ENCODE data around the gene LSS.

Gene LSS

DNA sequence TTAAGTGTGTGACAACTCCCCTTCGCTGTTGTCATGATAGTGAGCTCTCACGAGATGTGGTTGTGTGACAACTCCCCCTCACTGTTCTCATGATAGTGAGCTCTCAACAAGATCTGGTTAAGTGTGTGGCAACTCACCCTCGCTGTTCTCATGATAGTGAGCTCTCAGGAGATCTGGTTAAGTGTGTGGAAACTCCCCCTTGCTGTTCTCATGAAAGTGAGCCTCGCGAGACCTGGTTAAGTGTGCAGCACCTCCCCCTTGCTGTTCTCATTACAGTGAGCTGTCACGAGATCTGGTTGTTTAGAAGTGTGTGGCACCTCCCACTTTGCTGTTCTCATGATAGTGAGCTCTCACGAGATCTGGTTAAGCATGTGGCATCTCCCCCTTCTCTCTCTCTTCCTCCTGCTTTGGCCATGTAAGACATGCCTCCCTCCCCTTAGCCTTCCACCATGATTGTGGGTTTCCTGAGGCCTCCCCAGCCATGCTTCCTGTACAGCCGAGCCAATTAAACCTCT lies 25.1 kb upstream of the LSS start:
- TF ChIP-seq GATA3 (IDR thresholded peaks at IDR 0.05; ENCODE audit: low read depth, low read length), result no peak
- no peak for TF ChIP-seq GATA2 (IDR thresholded peaks at IDR 0.05; ENCODE audit: low read depth, low read length)

DNA sequence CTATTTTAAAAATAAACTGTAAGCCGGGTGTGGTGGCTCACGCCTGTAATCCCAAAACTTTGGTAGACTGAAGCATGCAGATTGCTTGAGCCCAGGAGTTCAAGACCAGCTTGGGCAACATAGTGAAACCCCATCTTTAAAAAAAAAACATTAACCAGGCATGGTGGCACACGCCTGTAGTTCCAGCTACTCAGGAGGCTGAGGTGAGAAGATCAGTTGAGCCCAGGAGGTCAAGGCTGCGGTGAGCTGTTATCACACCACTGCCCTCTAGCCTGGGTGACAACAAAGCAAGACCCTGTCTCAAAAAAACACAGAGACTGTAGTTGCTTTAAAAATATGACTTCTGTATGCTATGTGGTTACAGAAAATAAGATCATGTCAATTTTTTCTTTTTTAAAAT lies 24.3 kb upstream of the LSS start:
- TF ChIP-seq GATA3 (IDR thresholded peaks at IDR 0.05; ENCODE audit: low read depth, low read length) (no peak), GATA2 (IDR thresholded peaks at IDR 0.05; ENCODE audit: low read depth, low read length) (no peak)

DNA sequence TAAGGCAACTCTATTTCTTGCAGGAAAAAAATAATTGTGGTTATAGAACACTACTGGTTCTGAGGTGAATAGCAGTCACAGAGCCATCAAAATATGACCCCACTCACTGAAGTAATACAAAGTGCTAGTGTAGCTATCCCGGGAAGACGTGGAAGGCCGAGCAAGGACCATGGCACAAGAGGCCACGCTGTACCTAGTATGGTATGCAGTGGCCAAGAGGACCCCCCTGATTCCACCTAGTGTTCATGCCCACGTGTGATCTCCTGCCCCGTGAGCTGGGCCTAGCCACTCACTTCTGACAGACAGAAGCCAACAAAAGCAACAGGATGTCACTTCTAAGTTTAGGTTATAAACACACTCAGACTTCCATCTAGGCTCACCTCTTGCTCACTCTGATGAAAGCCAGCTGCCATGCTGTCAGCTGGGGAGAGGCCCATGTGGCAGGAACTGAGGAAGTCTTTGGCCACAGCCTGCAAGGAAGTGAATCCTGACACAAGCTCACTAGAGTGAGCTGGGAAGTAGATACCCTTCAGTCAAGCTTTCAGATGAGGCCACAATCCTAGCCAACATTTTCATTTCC lies 21.7 kb upstream of the LSS start:
- TF ChIP-seq GATA3 (IDR thresholded peaks at IDR 0.05; ENCODE audit: low read depth, low read length), result no peak
- no peak for TF ChIP-seq GATA2 (IDR thresholded peaks at IDR 0.05; ENCODE audit: low read depth, low read length)

DNA sequence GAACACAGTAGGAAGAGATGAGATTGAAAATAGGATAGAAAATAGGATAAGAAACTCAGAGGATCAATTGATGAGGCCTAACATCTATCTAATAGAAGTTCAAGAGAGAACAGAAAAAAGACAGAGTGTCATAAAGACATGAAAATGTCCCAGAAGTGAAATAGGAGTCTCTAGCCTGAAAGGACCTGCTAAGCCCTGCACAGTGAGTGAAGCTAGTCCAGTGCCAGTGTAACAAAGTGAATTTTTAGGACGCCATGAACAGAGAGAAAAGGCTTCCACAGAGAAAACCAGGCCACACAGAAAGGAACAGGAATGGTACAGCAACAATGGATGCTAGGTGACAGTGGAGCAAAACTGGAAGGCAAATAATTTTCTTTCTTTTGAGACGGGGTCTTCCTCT lies 20.3 kb upstream of the LSS start:
- TF ChIP-seq GATA2 (IDR thresholded peaks at IDR 0.05; ENCODE audit: low read depth, low read length), result no peak
- TF ChIP-seq GATA3 (IDR thresholded peaks at IDR 0.05; ENCODE audit: low read depth, low read length), result no peak

DNA sequence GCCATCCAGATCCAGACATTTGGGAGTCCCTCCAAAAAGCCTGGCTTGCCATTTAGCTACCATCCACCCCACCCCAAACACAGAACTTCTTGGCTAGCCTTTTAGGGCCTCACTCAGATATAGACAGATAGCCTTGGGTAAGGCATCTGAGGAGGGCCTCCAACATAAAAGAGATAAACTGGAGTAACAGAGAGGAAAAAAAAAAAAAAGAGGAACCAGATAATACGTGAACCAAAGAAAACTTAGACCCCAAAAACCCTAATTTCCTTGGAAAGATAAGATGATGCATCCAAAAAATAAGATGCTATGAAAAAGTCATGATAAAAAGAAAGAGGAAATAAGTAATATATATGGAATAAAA lies 19.8 kb upstream of the LSS start:
- no peak for TF ChIP-seq GATA2 (IDR thresholded peaks at IDR 0.05; ENCODE audit: low read depth, low read length)
- TF ChIP-seq GATA3 (IDR thresholded peaks at IDR 0.05; ENCODE audit: low read depth, low read length), result no peak

DNA sequence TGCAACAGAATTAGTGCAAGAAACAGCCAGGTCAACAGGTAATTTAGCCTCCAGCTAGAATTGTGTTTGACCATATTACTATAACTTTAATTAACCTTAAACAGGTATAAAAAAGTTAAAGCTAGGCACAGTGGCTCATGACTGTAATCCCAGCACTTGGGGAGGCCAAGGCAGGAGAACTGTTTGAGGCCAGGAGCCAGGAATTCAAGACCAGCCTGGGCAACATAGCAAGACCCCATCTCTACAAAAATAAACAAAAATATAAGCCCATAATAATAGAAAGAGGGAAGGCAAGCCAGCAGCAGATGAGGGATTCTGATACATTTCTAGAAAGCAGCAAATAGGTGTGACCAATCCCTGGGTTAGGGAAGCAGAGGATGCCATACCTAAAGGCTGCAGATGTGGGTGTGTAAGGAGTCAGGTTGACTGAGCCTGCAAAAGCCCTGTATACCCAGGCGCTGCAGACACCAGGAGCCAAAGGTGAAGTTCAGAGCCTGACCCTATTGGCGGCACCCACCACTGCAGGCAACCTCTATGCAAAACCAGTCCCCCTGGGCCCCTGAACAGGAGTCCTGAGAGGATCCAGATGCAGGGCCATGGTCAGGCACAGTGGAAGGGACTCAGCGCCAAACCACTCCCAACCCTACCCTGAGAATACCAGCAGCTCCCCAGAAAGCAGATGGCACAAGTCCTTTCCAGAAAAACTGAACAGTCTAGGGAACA lies 19.3 kb upstream of the LSS start:
- TF ChIP-seq GATA3 (IDR thresholded peaks at IDR 0.05; ENCODE audit: low read depth, low read length), result no peak
- no peak for TF ChIP-seq GATA2 (IDR thresholded peaks at IDR 0.05; ENCODE audit: low read depth, low read length)

DNA sequence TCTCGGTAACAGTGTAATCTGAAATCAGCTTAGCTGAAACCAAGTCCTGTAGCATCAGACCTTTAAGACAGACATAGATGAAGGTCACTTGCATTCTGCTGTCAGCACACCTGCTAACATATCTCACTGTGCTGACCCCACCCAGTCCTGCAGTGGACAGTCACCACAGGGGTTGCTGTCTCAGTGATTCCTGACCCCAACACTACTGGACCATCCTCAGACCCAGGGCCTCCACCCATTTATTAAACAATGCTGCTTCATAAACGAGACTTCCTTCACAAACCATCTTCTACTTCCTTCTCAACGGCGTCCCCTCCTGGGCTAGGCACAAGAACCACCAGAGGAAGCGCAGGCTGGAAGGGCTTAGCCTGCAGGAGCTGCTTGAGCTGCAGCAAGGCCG lies 17.8 kb upstream of the LSS start:
- TF ChIP-seq GATA3 (IDR thresholded peaks at IDR 0.05; ENCODE audit: low read depth, low read length) (no peak), GATA2 (IDR thresholded peaks at IDR 0.05; ENCODE audit: low read depth, low read length) (no peak)

DNA sequence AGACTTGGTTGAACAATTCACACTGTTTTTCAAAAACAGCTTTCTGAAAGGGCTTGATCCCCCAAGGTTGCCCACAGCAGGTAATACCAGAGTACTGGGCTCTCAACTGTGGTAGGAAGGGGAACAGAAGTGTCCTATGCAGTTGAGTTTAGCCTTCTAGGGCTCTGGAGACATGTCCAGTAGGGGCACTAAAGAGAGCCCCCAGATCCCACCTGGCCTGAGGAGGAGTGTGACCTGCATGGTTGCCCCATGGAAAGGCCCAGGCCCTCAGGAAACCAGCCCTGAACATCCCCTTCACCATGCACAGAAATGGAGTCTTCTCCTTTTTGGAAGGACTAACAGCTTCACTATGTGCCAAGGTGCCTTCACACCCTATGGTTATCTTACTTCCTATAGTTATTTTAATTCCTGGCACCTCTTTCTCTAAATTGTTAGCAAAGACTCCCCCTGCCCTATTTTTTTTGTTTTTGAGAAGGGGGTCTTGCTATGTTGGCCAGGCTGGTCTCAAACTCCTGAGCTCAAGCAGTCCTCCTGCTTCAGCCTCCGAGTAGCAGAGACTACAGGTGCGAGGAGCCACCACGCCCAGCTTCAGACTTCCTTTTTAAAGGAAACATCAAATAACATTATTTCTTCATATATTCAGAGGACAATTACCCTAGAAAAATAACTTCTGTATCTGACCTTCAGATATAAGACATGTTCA lies 16.8 kb upstream of the LSS start:
- TF ChIP-seq GATA3 (IDR thresholded peaks at IDR 0.05; ENCODE audit: low read depth, low read length), result no peak
- no peak for TF ChIP-seq GATA2 (IDR thresholded peaks at IDR 0.05; ENCODE audit: low read depth, low read length)

DNA sequence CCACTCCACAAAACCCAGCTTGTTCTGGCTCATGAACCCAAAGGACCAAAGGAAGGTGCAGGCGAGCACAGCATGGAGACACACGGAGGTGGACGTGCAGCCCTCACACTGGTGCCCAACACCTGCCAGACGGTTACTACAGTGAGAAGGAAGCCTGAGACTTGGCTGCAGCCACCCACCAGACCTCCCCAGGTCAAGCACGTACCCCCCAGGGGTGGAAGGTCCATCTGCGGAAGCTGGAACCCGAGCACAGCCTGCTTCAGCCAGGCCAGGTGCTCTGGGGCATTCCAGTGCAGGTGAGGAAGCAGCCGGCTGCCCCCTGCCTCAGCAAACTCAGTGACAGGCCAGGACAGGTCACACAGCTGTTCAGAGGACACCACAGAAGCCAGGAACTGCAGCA lies 16.0 kb upstream of the LSS start:
- TF ChIP-seq GATA3 (IDR thresholded peaks at IDR 0.05; ENCODE audit: low read depth, low read length) (no peak), GATA2 (IDR thresholded peaks at IDR 0.05; ENCODE audit: low read depth, low read length) (no peak)

DNA sequence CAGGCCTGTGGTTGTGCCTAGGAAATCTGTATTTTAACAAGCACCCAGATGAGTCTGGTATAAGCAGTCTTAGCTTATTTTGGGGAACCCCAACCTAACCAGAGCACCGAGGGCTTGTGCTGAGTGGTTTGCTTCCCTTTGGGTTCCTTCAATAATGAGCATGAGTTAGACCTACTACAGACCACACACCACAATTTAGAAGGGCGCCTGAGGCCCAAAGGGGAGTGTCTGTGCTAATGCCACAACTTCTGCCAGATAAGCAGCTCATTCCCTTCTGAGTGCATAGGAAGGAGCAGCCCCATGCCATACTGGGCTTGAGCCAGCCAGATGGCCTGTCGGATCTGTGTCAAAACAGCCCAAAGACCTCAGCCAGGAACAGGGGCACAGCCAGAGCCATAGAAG lies 15.4 kb upstream of the LSS start:
- TF ChIP-seq GATA3 (IDR thresholded peaks at IDR 0.05; ENCODE audit: low read depth, low read length), result no peak
- TF ChIP-seq GATA2 (IDR thresholded peaks at IDR 0.05; ENCODE audit: low read depth, low read length), result no peak

DNA sequence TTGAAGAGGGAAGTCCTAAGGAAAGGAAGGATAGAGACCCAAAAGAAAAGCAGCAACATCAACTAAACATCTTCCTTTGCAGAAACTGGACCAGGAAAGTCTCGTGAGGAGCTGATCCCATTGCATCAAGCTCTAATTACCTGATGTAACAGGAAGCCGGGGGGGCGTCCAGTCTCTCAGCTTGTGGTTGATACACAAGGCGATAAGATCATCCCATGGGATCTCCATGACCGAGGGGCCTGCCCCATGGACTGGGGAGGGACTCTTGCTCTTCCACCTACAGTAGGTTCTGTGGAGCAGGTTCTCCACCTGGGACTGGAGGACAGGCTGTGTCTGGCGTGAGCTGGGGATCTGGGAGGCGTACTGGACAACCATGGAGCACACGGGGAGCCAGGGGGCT lies 14.8 kb upstream of the LSS start:
- TF ChIP-seq GATA2 (IDR thresholded peaks at IDR 0.05; ENCODE audit: low read depth, low read length) (no peak), GATA3 (IDR thresholded peaks at IDR 0.05; ENCODE audit: low read depth, low read length) (no peak)

DNA sequence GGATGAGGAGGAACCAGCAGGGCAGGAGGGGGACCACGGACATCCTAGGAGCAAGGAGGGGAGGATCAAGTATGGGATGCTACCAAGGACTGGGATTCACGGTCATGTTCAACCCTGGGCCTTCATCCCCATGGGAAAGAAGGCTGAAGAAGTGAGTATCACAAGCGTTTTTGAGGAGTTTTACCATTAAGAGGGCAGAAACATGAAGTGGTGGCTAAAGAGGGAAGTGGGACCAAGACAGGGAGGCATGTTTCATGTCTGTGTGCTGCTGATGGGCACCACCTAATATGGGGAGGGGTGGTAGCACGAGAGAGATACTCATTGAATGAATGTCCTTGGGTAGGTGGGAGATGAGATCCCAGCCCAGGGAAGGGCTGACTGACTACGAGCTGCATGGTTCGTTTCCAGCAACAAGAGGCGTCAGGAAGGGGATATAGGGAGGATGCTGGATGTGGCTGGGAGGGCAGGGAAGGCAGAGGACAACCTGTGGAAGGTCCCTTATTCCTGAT lies 11.3 kb upstream of the LSS start:
- TF ChIP-seq GATA2 (IDR thresholded peaks at IDR 0.05; ENCODE audit: low read depth, low read length), result no peak
- TF ChIP-seq GATA3 (IDR thresholded peaks at IDR 0.05; ENCODE audit: low read depth, low read length), result no peak

DNA sequence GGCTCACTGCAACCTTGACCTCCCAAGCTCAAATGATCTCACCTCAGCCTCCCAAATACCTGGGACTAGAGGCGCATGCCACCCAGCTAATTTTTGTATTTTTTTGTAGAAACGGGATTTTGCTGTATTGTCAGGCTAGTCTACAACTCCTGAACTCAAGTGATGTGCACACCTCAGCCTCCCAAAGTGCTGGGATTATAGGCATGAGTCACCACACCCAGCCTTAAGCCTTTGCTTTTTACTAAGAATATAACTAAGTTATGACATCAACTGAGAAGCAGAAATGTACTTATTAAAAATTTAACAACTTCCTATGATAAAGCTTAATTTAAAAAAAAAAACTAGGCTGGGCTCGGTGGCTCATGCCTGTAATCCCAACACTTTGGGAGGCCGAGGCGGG lies 8.9 kb upstream of the LSS start:
- TF ChIP-seq GATA2 (IDR thresholded peaks at IDR 0.05; ENCODE audit: low read depth, low read length) (no peak), GATA3 (IDR thresholded peaks at IDR 0.05; ENCODE audit: low read depth, low read length) (no peak)

DNA sequence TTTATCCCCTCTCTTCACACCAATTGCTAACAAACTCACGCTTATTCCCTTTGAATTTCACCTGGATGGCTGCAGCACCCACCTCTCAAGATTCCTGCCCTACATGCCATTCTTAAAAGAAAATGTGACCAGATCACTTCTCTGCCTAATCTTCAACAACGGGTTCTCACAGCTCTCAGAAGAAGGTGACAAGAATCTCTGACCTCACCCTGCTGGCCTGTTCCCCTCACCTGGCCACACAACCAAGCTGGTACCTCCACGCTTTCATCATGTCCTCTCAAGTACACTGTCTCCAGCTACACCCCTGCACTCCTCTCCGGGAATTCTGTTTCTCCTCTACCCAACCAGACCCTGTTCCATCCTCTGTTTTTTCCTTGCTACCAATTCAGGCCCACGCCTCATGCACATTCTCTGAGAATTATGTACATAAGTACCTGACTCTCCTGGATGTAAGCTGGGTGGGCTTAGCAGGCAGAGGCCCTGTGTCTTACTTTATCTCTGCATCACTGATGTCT lies 5.9 kb upstream of the LSS start:
- TF ChIP-seq GATA2 (IDR thresholded peaks at IDR 0.05; ENCODE audit: low read depth, low read length) (no peak), GATA3 (IDR thresholded peaks at IDR 0.05; ENCODE audit: low read depth, low read length) (no peak)

DNA sequence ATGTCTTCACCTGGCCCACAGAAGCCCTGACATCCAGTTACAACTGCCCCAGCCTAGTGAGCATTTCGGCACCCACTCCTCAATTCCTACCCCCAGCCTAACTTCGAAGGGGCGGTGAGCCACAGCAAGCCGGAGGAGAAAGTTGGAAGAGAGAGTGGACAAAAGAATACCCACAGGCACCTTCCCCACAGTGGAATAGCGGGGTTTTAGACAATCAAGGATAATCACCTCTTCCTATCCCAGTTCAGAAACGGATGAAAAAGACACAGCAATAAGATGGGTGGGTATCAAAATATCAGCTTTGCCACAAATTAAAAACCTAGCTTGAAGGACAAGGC lies 1.3 kb upstream of the LSS start:
- no peak for TF ChIP-seq GATA3 (IDR thresholded peaks at IDR 0.05; ENCODE audit: low read depth, low read length)
- TF ChIP-seq GATA2 (IDR thresholded peaks at IDR 0.05; ENCODE audit: low read depth, low read length), result no peak

All from SH-SY5Y (cell line).